Ureter (tissue), 1 donor: ENCODE results near the gene ACOD1. TPM values are rescaled to one million over a fixed set of nuclear protein-coding genes. Genes with fewer than 3 reads are reported as not detected.
A peak's percentile ranks its signal among the peaks of the same experiment; 100 is the strongest.
"Not testable (repeated sequence)": the region's sequence is repeated elsewhere in the genome, so short reads cannot be mapped to it uniquely, and the experiment has no call there.

Source experiments
- DNase-seq: peaks from one replicate; pipeline ENCODE4 v3.0.0-alpha.2; 2020; ENCODE audit warnings: low spot score
- total RNA-seq: library from RNA; stranded (reverse); gene quantifications from one replicate; pipeline ENCODE4 v1.2.4, GENCODE V29; 2023
- donor health status: DM: yes; HTN: yes; CAD: no.

The ACOD1 gene
- not detected for total RNA-seq

GRCh38 chr13:76948149-76948548, at the start of gene ACOD1:
Gene ACOD1 (plus strand): TSS chr13:76948511. CDS start chr13:76948559, 48 bp downstream.
- no peak for DNase-seq

DNA sequence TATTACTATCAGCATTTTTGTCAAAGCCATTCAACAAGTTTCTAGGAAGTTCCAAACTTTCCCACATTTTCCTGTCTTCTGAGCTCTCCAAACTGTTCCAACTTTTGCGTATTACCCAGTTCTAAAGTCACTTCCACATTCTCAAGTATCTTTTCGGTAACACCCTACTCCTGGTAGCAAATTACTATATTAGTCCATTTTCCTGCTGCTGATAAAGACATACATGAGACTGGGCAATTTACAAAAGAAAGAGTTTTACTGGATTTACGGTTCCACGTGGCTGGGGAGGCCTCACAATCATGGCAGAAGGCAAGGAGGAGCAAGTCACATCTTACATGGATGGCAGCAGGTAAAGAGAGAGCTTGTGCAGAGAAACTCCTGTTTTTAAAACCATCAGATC, 49.2 kb upstream of the ACOD1 start:
- not testable (repeated sequence) for DNase-seq

DNA sequence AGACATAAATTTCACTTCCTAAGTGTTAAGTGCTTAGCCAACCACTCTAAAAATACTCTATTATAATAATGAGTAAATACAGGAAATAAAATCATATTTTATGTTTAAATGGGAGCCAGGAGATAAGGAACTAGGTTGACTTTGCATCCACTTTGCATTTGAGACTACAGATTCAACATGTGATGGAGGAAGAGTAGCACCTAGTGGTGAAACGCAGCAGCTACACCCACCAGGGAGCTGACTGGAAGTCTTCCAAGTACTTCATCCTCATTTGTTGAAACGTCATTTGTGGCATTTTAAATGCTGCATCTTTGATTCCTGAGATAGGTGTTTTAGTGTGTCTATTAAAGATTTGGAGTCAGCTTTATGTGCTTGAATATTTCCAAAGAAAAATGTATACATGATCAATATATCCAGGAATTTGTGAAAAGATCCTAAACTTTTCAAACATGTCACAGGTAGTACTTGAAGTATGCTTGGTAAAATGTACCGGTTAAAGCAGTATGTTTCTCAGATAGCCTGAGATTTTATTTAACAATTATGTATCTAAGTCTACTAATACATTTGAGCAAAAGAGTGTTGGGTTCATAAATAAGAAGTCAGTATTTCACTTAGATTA, 44.7 kb upstream of the ACOD1 start:
- peak; percentile 76 for DNase-seq

- no peak for DNase-seq
Observed at GRCh38 chr13:76904507-76904906, 43.8 kb upstream of the ACOD1 start.

DNA sequence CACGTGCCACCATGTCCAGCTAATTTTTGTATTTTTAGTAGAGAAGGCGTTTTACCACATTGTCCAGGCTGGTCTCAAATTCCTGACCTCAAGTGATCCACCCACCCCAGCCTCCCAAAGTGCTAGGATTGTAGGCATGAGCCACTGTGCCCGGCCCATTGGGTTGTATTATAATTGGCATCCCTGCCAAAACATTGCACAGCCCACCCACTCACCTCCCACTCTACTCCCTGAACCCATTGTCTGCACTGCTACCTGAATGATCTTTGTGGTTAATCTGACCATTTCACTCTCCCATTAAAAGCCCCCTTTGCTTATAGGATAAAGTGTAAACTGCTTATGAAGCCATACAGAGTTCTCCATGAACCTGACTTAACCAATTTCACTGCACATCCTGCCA, 35.8 kb upstream of the ACOD1 start:
- DNase-seq = no peak

GRCh38 chr13:76913898-76914297, 34.4 kb upstream of the ACOD1 start:
- DNase-seq = no peak

DNA sequence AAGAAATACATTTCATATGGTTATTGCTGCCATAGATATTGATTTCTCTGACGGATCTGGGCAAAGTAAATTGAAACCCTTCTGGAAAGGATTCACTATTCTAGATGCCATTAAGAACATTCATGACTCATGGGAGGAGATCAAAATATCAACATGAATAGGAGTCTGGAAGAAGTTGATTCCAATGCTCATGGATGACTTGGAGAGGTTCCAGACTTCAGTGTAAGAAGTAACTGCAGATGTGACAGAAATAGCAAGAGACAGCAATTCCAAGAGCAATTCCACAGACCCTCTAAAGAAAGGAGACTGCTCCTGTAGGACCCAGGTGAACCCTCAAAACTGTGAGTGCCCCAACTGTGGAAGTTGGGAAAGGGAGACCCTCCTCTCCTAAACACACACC, 31.2 kb upstream of the ACOD1 start:
- DNase-seq = no peak

- peak; percentile 54 for DNase-seq
Observed at GRCh38 chr13:76917755-76918481, 30.4 kb upstream of the ACOD1 start.

GRCh38 chr13:76921516-76921915, 26.8 kb upstream of the ACOD1 start:
- DNase-seq = no peak

- DNase-seq = no peak
Observed at GRCh38 chr13:76925115-76925514, 23.2 kb upstream of the ACOD1 start.

GRCh38 chr13:76927955-76928354, 20.4 kb upstream of the ACOD1 start:
- DNase-seq = no peak

DNA sequence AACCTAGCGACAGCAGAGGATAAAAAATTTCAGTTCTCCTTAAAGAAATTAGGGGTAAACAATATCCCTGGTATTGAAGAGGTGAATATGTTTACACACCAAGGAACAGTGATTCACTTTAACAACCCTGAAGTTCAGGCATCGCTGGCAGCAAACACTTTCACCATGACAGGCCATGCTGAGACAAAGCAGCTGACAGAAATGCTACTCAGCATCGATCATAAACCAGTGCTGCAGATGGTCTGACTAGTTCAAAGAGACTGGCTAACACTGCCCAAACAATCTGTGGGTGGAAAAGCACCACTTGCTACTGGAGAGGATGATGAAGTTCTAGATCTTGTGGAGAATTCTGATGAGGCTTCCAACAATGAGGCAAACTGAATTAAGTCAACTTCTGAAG, 19.9 kb upstream of the ACOD1 start:
- no peak for DNase-seq

- no peak for DNase-seq
Observed at GRCh38 chr13:76929320-76929719, 19.0 kb upstream of the ACOD1 start.

DNA sequence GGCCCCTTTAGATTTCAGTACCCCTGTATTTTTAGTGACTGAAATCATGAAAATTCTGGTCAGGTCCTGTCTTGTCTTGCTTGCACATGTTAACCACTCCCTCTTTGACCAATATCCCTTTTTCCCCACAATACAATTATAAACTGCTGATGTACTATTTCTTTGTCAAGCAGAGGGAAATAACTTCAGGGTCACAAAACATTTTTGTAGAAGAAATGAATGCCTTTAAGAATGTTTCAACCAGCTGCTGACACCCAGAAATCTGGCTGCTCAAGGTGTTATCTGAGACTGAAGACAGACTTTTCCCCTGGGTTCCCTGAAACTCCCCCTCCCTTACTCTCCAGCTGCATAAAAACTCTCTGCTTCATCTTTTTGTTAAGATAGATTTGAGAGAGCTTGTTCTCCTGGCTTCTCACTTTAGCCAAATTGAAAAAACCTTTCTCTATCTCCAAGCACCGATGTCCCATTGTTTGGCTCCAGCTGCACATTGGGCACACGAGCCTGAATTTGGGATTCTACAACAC, 18.4 kb upstream of the ACOD1 start:
- DNase-seq = no peak

DNA sequence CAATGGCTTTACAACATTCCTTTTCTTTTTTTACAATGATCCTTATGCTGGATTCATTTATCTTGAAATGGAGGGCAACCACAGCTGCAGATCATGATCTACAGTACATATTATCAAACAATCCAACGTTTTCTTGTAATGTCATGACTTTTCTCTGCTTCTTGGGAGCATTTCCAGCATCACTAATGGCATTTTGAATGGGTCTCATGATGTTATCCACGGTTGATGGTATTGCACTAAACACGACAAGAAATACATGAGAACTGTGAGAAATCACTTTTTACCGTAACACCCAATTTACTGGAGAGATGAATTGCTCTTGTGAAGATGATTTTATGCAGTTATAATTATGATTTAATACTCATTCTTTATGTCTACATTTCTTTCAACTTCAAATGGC, 16.2 kb upstream of the ACOD1 start:
- no peak for DNase-seq

DNA sequence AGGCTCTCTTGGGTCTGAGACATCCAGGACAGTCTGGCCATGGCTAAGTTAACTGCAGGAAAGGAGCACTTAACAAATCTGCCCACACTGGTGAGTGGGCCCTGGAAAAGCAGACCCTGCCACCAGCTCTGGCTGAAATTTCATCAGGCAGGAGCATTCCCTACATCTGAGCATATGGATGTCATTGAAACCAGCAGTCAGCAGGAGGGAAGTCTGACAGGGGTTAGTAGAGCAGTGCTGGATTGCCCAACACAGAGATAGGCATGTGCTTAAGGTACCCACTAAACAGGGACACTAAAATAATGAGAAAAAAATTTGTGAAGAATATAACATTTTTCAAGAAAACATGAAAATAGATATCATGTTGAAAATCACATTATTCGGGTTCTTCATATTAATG, 13.6 kb upstream of the ACOD1 start:
- no peak for DNase-seq

GRCh38 chr13:76936763-76937162, 11.5 kb upstream of the ACOD1 start:
- no peak for DNase-seq

DNA sequence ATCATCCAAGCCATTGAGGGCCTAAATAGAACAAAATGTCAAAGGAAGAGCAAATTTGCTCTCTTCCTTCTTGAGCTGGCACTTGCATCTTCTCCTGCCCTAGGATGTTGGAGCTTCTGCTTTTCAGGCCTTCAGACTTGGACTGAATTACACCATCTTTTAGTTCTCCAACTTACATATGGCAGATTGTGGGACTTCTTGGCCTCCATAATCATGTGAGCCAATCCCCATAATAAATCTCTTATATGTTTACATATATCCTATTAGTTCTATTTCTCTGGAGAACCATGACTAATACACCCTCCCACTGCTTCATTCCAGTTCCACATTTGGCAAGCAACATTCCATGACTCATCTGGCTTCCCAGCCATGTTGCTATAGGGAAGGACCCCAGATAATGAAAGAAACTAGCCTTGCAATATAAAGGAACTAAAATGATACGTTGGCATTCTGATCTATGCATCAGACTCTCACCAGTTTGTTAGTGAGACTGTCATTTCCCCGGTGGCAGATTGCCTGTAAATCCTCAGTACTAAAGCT, 11.0 kb upstream of the ACOD1 start:
- DNase-seq = no peak

DNA sequence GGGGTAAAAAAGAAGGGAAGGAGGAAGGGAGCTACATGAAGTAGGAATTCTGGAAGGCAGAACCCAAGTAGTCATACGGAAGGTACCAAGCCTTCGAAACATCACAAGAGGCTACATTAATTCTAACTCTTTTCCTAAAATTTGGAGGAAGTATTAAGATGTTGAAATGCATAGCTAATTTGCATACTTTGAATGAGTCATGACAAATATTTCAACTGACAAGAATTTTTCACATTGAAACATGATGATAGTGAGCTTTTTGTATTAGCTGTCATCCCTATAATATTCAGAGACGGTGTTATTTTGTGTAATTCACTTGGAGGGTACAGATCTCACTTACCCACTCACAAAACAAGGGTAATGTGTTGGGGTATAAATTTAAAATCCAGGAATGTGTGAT, 9.1 kb upstream of the ACOD1 start:
- no peak for DNase-seq

- DNase-seq = no peak
Observed at GRCh38 chr13:76942363-76942762, 5.9 kb upstream of the ACOD1 start.

GRCh38 chr13:76943646-76944045, 4.7 kb upstream of the ACOD1 start:
- DNase-seq = no peak

DNA sequence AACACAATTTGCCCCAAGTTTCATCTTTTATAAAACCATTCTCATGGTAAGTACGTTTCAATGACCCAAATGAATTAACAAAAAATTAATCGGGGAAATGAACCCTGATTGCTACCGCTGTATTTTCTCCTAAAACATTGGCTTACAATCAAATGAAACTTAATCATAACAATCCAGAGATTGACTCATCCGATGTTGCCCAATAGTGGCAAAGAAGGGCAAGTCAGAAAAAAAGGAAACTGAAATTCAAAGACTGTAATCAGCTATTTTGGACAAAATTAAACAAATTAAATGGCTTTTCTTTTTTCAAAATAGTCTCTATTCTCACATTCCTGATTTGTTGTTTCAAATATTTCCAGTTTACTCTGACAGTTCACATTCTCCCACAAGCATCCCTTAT, 3.9 kb upstream of the ACOD1 start:
- no peak for DNase-seq

- DNase-seq = no peak
Observed at GRCh38 chr13:76950101-76950500, 1.8 kb downstream of the ACOD1 start.
